RWPE1 (cell line): ENCODE results near the gene CTNNA3.

ENCODE experiments used
- CTCF ChIA-PET: fragments of 350-600 bp; sonication (Branson Sonifier 250); formaldehyde crosslinking; extraction: SDS; loops from one replicate; lab custom pipeline; 2021; lab: Yijun Ruan, JAX
- POLR2A ChIA-PET: fragments of 400-600 bp; formaldehyde crosslinking; extraction: SDS; loops from one replicate; lab custom pipeline; 2020; ENCODE audit warnings: antibody characterized with exemption; ENCODE audit not compliant: low non-redundant PET; lab: Yijun Ruan, JAX
- DNase-seq: peaks from one replicate; pipeline ENCODE4 v3.0.0; 2012; ENCODE audit warnings: low spot score
- H3K27ac ChIP-seq: fragments of 450-650 bp; 2 replicates; pipeline ENCODE4 v1.5.1; 2017
- TF ChIP-seq, protein P1 (sequence below): fragments of 450-650 bp; conservative IDR thresholded peaks from 2 replicates; pipeline ENCODE4 v1.5.1; 2017; ENCODE audit warnings: low read depth, mild to moderate bottlenecking

The CTNNA3 gene

DNA sequence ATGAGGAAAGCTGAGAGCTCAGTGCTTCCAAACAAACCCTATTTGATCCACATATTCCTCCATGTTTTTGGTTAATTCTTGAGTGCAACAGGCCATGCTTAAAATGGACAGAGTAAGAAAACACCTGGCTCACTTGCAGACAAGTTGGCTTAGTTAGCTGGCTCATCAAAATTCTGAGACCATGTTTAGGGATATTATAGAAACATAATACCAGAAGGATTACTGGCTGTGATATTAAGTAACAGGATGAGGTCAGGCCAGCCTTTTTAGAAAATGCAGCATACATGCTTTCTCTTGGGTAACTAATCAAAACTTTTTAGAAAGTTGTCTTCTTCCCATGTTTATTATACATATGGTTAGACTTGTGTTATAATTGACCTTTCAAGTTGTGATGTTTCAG, 1637.4 kb downstream of the CTNNA3 start:
- H3K27ac ChIP-seq, result no peak overlapping the region
- TF ChIP-seq, protein P1, sequence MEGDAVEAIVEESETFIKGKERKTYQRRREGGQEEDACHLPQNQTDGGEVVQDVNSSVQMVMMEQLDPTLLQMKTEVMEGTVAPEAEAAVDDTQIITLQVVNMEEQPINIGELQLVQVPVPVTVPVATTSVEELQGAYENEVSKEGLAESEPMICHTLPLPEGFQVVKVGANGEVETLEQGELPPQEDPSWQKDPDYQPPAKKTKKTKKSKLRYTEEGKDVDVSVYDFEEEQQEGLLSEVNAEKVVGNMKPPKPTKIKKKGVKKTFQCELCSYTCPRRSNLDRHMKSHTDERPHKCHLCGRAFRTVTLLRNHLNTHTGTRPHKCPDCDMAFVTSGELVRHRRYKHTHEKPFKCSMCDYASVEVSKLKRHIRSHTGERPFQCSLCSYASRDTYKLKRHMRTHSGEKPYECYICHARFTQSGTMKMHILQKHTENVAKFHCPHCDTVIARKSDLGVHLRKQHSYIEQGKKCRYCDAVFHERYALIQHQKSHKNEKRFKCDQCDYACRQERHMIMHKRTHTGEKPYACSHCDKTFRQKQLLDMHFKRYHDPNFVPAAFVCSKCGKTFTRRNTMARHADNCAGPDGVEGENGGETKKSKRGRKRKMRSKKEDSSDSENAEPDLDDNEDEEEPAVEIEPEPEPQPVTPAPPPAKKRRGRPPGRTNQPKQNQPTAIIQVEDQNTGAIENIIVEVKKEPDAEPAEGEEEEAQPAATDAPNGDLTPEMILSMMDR, result no peak
- CTCF ChIA-PET, result interaction anchor here (0.6 kb wide), 1 partner anchor 1418 kb away, joined by 3 read pairs; no protein-coding TSS in a partner anchor
- no peak for DNase-seq
- POLR2A ChIA-PET, result no interaction called here

DNA sequence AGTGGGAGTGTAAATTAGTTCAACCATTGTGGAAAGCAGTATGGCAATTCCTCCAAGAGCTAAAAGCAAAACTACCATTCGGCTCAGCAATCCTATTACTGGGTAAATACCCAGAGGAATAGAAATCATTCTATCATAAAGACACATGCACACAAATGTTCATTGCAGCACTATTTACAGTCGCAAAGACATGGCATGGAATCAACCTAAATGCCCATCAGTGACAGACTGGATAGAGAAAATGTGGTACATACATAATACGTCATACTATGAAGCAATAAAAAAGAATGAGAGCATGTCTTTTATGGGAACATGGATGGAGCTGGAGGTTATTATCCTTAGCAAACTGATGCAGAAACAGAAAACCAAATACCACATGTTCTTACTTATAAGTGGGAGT, 1646.7 kb downstream of the CTNNA3 start:
- DNase-seq, result no peak
- ChIA-PET POLR2A (no interaction called here), CTCF (no interaction called here)
- no peak overlapping the region for H3K27ac ChIP-seq
- TF ChIP-seq, protein P1, result no peak

DNA sequence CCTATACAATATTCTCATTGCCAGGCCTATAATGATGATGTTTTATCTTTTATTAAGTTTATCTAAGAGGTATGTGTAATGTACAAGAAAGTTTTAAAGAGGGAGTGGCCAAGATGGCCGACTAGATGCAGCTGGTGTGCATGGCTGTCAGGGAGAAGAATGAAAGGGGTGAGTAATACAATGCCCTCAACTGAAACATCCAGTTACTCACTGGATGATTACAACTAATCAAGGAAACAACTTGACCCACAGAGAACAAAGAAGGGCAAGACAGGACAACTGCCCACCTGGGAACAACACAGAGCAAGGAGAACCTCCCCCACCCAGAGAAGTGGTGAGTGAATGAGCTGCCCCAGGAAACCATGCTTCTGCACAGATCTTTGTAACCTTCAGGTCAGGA, 1650.1 kb downstream of the CTNNA3 start:
- TF ChIP-seq, protein P1, result no peak
- POLR2A ChIA-PET, result no interaction called here
- CTCF ChIA-PET, result interaction anchor here (0.6 kb wide), 1 partner anchor 9 kb away, joined by 5 read pairs; no protein-coding TSS in a partner anchor
- DNase-seq, result no peak
- H3K27ac ChIP-seq, result no peak overlapping the region

DNA sequence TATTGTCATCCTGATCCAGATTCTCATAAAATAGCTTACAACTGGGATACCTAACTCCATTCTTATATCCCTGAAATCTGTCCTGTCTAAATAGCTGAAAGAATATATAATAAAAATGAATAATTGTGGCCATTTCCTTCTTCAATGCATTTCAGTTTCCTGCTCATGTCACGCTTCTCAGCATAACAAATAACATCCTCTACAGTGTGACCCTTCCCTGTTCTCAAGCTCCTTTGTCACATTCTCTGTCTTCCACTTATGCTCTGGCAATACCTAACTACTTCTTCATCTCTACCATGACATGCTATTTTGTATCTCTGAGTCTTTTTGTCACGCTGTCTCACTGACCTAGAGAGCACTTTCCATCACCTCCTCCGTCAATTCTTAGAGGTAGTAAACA, 1654.2 kb downstream of the CTNNA3 start:
- CTCF ChIA-PET, result no interaction called here
- H3K27ac ChIP-seq, result no peak overlapping the region
- TF ChIP-seq, protein P1, result no peak
- DNase-seq, result no peak
- POLR2A ChIA-PET, result no interaction called here

DNA sequence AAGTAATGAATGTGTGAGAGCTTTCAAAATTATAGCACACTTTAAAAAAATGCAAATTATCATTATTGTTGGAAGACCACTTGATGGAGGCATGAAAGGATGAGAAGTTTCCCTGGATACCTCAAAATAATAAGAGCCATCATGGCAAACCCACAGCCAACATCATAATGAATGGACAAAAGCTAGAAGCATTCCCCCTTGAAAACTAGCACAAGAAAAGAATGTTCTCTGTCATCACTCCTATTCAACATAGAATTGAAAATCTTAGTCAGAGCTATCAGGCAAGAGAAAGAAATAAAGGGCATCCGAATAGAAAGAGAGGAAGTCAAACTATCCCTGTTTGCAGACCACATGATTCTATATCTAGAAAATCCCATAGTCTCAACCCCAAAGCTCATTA, 1657.4 kb downstream of the CTNNA3 start:
- no peak overlapping the region for H3K27ac ChIP-seq
- DNase-seq, result no peak
- ChIA-PET POLR2A (no interaction called here), CTCF (interaction anchor here (0.7 kb wide), 1 partner anchor 48 kb away, joined by 3 read pairs; no protein-coding TSS in a partner anchor)
- TF ChIP-seq, protein P1, result no peak

DNA sequence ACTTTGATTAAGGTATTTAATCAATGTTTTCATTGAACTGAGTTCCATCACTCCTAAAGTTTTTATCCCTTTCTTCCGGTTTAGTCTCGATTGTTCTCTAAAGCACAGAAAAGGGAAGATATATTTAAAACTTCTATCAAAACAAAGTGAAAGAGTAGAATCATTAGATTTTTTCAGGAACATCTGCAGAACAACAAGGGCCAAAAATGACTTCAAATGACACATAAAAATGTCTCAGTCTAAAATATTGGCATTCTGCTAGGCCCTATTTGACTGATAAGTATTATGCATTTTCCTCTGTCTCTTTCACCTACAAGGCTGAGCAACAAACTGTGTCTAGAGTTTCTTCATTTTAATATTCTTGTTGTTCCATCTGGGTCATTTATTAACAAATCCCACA, 1669.7 kb downstream of the CTNNA3 start:
- ChIA-PET CTCF (no interaction called here), POLR2A (no interaction called here)
- TF ChIP-seq, protein P1, result no peak
- DNase-seq, result no peak
- no peak overlapping the region for H3K27ac ChIP-seq

DNA sequence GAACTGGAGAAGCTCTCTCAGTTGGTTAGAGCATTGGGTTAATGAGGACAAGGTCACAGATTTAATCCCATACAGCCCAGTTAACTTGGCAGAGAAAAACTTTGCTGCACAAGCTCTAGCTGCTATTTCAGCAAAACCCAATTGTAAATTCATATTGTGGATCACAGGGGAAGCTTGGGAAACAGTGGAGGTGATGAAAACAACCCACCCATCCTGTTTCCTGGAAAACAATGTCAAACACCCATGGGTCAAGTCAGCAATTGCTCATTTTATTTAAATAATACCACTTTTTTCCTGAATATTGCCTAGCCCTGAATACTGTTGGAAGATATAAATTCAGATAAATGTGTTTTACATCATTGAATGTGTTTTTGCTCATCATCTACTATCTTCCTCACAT, 1670.8 kb downstream of the CTNNA3 start:
- H3K27ac ChIP-seq, result no peak overlapping the region
- TF ChIP-seq, protein P1, result no peak
- POLR2A ChIA-PET, result no interaction called here
- CTCF ChIA-PET, result no interaction called here
- no peak for DNase-seq
